22Rv1 (cell line): ENCODE measurements around the gene RAC2.

Experiments used
- ZFX ChIP-seq: fragments of 450-650 bp; IDR thresholded peaks from 2 replicates; pipeline ENCODE4 v1.6.1; 2017; ENCODE audit warnings: antibody characterized with exemption, borderline replicate concordance
- TF ChIP-seq, protein P1 (sequence below): fragments of 450-650 bp; IDR thresholded peaks from 2 replicates; pipeline ENCODE4 v1.5.1; 2017; ENCODE audit warnings: mild to moderate bottlenecking

DNA sequence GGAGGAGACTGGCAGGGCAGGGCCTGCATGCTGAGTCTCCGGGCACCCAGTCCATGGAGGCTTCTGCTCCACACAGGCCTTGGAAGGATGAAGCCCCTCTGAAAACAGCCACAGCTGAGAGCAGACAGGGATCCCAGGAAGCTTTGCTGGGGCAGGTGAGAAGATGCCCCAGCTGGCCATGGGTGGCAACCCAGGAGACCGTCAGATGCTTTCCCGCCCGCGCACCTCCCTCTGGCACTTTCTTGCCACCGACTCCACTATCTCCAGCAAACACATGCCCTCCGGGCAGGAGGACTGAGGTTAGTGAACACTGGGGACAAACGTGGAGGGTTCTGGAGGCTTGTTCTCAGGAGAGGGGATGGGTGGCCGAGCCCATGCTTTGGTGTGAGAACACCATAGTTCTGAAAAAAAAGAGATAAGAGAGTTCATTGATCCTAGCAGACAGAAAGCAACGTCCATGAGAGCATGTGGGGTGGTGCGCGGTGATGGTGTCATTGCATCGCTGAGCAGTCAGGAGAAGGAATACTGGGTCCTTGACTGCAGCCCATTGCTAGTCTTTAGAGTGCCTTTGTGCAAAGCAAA is 58.3 kb downstream of the RAC2 start:
- TF ChIP-seq, protein P1, sequence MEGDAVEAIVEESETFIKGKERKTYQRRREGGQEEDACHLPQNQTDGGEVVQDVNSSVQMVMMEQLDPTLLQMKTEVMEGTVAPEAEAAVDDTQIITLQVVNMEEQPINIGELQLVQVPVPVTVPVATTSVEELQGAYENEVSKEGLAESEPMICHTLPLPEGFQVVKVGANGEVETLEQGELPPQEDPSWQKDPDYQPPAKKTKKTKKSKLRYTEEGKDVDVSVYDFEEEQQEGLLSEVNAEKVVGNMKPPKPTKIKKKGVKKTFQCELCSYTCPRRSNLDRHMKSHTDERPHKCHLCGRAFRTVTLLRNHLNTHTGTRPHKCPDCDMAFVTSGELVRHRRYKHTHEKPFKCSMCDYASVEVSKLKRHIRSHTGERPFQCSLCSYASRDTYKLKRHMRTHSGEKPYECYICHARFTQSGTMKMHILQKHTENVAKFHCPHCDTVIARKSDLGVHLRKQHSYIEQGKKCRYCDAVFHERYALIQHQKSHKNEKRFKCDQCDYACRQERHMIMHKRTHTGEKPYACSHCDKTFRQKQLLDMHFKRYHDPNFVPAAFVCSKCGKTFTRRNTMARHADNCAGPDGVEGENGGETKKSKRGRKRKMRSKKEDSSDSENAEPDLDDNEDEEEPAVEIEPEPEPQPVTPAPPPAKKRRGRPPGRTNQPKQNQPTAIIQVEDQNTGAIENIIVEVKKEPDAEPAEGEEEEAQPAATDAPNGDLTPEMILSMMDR = no peak
- no peak for TF ChIP-seq ZFX
